ENCODE results near the gene OSBPL2.

GRCh38 chr20:62232194-62232593 lies 6.1 kb upstream of the OSBPL2 start:
- TF ChIP-seq POLR2AphosphoS5 (IDR thresholded peaks at IDR 0.05; ENCODE audit: low read depth, low read length) (no peak), REST (IDR thresholded peaks at IDR 0.05; ENCODE audit: insufficient read depth in 1 of 2, low read depth in 2 of 2, low read length in 1 of 2) (no peak)
- TF ChIP-seq, protein P1, sequence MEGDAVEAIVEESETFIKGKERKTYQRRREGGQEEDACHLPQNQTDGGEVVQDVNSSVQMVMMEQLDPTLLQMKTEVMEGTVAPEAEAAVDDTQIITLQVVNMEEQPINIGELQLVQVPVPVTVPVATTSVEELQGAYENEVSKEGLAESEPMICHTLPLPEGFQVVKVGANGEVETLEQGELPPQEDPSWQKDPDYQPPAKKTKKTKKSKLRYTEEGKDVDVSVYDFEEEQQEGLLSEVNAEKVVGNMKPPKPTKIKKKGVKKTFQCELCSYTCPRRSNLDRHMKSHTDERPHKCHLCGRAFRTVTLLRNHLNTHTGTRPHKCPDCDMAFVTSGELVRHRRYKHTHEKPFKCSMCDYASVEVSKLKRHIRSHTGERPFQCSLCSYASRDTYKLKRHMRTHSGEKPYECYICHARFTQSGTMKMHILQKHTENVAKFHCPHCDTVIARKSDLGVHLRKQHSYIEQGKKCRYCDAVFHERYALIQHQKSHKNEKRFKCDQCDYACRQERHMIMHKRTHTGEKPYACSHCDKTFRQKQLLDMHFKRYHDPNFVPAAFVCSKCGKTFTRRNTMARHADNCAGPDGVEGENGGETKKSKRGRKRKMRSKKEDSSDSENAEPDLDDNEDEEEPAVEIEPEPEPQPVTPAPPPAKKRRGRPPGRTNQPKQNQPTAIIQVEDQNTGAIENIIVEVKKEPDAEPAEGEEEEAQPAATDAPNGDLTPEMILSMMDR (IDR thresholded peaks at IDR 0.05), result no peak
